GM19240 (cell line): Measurements from ENCODE around the gene RIOX2.

Experiments
- DNase-seq: peaks from one replicate; pipeline ENCODE4 v3.0.0; 2011; ENCODE audit warnings: low spot score; ENCODE audit not compliant: insufficient read length

RIOX2 gene

DNA sequence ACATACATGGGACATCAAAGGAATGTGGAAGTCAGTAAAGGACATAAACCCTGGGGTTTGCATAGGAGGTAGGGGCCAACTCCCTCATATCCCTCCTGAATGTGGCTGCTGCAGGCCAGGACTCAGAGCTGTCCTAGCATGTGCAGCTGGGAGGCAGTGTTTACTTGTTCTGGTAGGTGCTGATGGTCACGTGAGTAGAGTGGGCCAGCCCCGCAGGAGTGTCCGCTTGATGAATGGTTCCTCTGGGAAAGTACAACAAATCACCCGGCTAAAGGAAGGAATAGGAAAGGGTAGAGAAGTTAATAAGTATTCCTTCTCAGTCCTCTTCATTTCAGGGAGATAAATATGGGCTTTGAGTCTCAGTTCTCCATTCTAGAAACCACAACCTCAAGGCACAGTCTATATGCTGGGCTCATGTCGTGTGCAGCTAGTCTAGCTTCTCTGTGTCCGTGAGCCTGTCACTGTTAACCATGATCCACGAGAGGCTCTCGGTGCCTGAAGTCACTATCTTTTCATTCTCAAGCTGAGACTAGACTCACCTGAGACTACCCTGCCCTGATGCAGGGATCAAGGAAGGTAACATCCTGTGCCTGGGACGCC, 17.9 kb downstream of the RIOX2 start:
- DNase-seq = no peak

- DNase-seq = no peak
These were observed 19.4 kb downstream of the RIOX2 start for GRCh38 chr3:97952872-97953271.

GRCh38 chr3:97952280-97952679, 20.0 kb downstream of the RIOX2 start:
- DNase-seq = no peak

- DNase-seq = no peak
These were observed 21.9 kb downstream of the RIOX2 start for GRCh38 chr3:97950360-97950759.

DNA sequence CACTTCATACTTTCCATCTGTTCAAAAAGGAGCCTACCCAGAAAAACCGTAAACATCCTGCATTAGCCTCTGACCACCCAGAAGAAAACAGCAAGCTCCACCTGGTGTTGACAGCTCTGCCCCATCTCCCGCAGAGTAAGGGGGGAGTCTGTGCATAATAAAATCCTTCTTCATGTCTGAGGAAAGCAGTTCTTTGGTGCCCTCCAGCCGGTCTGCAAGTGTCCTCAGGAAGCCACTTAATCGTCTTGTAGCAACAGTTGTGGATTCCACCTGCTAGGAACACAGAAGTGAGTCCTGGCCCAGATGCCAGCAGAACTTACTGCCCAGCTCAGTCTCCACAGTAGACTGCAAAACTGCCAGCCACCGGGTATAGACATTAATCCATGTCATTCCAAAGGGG, 22.5 kb downstream of the RIOX2 start:
- no peak for DNase-seq

DNA sequence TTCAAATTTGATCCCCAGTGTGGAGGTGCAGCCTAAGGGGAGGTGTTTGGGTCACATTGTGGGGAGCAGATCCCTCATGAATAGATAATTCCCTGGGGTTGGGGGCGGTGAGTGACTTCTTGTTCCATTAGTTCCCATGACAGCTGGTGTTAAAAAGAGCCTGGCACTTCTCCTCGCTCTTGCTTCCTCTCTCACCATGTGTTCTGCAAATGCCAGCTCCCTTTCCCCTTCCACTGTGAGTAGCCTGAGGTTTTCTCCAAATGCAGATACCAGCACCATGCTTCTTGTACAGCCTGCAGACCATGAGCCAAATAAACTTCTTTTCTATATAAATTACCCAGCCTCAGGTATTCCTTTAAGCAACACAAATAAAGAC, 23.1 kb downstream of the RIOX2 start:
- no peak for DNase-seq

DNA sequence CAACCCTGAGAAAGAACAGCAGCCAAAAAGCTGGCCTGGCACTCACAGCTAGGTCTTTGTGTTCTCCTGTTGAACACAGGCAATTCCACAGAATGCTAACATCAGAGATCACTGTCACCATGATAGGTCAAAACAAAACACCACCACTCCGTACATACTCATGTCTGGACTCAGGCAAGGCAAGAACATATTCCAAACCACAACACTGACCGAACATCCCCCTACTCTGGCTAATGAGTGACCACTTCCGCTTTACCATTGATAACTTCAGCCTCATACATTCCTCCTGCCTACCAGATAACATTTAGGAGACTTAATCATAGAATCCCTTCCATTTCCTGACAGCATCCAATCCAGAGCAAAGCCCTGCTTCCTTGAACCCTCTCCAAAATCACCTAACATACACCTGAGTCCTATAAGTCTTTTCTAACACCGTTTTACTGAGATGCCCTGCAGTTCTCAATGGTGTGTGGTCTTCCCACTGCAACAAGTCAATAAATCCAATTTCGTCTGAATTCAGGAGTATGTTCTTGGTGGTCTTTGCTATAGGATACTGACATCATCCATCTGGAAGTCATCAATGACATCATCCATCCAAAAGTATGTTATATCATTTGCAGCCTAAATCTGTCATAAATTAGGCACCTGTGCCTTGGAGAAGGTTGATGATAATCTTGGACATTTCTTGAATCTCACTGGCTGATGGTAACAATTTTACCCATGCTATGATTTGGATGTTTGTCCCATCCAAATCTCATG, 23.7 kb downstream of the RIOX2 start:
- no peak for DNase-seq

GRCh38 chr3:97942801-97943546, 29.3 kb downstream of the RIOX2 start:
- DNase-seq = no peak

DNA sequence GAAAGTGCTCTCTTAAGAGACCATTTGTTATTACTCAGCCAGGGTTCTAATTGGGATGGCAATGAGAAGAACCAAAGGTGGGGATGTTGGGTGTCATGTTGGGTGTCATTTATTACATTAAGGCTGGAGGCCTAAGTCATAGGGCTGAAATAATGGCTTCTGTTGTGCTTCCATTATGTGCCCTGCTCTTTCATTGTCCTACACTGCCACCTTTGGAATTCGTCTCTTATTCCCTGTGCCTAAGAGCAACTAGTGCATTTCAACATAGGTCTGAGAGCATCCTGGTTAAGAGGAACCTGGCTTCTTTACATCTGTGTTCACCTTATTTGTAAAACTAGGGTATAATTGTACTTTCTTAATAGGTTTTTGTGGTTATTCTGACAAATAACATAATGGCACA, 32.2 kb downstream of the RIOX2 start:
- no peak for DNase-seq

GRCh38 chr3:97939401-97939800, 32.8 kb downstream of the RIOX2 start:
- no peak for DNase-seq

DNA sequence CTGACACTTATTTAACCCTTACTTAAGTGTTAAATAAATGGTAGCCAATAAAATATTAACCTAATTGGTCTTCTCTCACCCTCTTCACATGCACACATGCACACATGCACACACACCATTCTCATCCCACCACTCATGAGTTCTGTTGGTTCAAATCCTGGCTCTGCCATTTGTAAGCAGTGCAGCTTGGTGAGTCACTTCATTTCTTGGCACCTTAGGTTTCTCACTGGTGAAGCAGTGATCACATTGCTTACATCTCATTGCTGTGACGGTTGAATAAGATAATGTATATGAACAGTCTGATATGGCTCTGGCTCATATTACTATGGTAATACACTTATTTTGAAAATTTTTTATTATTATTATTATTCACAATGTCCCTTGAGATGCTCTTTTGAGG, 33.8 kb downstream of the RIOX2 start:
- DNase-seq = no peak

- no peak for DNase-seq
These were observed 35.0 kb downstream of the RIOX2 start for GRCh38 chr3:97937205-97937604.

DNA sequence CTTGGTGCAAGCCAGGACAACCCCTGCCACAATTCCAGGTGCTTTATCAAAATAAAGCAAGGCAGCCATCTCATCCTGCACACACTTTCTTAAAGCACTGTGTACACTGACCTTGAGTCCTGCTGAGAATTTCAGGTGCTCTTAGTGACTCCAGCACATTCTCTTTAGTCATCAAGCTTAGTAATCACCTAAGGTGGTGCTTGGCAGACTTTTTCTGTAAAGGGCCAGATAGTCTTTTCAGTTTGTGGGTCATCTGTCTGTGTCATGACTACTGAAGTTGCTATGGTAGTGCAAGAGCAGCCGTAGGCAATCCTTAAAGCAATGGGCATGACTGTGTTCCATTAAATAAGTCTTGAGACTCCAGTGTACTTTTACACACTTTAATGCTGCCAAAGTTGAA, 36.4 kb downstream of the RIOX2 start:
- no peak for DNase-seq

- DNase-seq = no peak
These were observed 37.1 kb downstream of the RIOX2 start for GRCh38 chr3:97934980-97935695.

DNA sequence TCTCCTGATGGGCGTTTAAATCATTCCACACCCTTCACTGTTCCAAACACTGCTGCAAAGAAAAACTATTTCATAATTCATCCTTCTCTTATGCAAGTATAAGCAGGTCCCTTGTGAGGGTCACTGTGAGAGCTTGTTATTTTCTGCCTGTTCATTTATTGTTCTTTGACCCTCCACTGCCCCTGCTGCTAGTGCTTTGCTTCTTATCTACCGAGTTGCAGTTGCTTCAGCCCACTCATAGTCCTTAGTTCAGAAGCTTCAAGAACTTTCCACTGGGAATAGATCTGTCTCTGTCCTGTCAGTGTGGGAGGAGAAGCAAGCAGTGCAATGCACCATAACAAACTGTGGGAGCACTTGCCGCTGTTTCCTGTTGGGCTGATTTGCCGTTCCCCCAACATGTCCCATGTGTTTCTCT, 39.8 kb downstream of the RIOX2 start:
- DNase-seq = no peak

- DNase-seq = no peak
These were observed 41.0 kb downstream of the RIOX2 start for GRCh38 chr3:97931218-97931617.

- no peak for DNase-seq
These were observed 42.2 kb downstream of the RIOX2 start for GRCh38 chr3:97930018-97930417.

DNA sequence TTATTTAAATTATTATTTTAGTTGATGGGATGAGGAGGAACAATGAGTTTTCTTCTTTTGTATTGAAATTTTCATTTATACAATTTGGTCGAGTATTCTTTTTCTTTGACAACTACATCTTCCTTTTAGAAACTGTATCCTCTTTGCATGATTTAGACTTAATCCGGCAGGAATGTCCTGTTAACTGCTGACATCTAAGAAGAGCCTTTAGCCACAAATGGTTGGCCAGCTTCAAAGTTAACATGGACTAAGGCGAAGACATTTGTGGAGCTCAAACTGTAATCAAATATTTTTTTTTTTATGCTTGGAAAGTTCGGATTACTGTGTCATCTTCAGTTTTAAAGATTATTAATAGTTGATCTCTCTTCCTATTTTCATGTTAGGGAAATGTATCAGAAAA, 43.2 kb downstream of the RIOX2 start:
- no peak for DNase-seq

DNA sequence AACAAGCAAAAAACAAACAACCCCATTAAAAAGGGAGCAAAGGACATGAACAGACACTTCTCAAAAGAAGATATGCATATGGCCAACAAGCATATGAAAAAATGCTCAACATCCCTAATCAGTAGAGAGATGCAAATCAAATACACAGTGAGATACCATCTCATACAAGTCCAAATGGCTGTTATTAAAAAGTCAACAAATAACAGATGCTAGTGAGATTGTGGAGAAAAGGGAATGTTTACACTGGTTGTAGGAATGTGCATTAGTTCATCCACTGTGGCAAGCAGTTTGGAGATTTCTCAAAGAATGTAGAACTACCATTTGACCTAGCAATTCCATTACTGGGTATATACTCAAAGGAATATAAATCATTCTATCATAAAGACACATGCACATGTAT, 44.5 kb downstream of the RIOX2 start:
- DNase-seq = no peak

GRCh38 chr3:97917813-97918536, 54.3 kb downstream of the RIOX2 start:
- no peak for DNase-seq

DNA sequence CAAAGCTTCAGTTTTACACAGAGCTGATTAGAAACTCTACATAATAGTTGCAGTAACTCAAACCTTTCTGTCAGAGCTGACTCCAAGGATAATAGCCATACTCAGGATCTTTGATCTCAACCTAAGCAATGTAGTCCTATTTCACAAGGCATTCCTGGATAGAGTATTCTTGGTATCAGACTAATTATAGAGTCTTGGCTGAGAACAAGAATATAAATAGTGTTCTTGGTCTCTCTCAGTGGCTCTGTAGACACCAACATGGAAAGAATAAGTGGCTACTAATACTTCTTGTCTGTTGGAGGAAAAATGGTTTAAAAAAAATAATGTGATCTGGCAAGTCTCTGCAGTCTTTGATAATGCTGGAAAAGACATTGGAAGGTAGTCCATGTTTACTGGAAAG, 55.7 kb downstream of the RIOX2 start:
- DNase-seq = no peak
